HL-60 (cell line): ENCODE data around the gene RCBTB1.

ENCODE experiments used
- DNase-seq, 2 experiments: peaks; one replicate each; pipeline ENCODE4 v3.0.0-alpha.2; 2010 to 2020; ENCODE audit warnings: low read depth in 1 of 2, low spot score in 1 of 2
- H3K27ac ChIP-seq: fragments of 250-450 bp; sonication (Bioruptor Pico); replicated peaks from 2 replicates; pipeline ENCODE4 v1.5.1; 2020; ENCODE audit warnings: mild to moderate bottlenecking, moderate library complexity
- H3K27me3 ChIP-seq: fragments of 250-450 bp; sonication (Bioruptor Pico); 2 replicates; pipeline ENCODE4 v1.5.1; 2021; ENCODE audit warnings: mild to moderate bottlenecking, moderate library complexity; ENCODE audit not compliant: insufficient read depth, poor library complexity, severe bottlenecking
- H3K4me3 ChIP-seq: replicated peaks from 2 replicates; pipeline ENCODE4 v1.5.1; 2011; ENCODE audit warnings: mild to moderate bottlenecking, control low read depth, low read length; ENCODE audit not compliant: insufficient read depth
- GABPA ChIP-seq: IDR thresholded peaks from 2 replicates; pipeline ENCODE4 v1.6.1; 2012; ENCODE audit warnings: low read depth
- POLR2AphosphoS5 ChIP-seq: IDR thresholded peaks from 2 replicates; pipeline ENCODE4 v1.6.1; 2012; ENCODE audit warnings: low read depth
- SPI1 ChIP-seq: IDR thresholded peaks from 2 replicates; pipeline ENCODE4 v1.6.1; 2012; ENCODE audit warnings: low read depth, mild to moderate bottlenecking, borderline replicate concordance
- TF ChIP-seq, protein P1 (sequence below): IDR thresholded peaks from 2 replicates; pipeline ENCODE4 v1.6.1; 2012; ENCODE audit warnings: low read depth; ENCODE audit not compliant: insufficient replicate concordance
- TF ChIP-seq, protein P2 (sequence below): IDR thresholded peaks from one replicate; pipeline ENCODE4 v1.5.1; 2011; ENCODE audit warnings: low read length, control low read depth, inconsistent platforms; ENCODE audit not compliant: insufficient read depth

The RCBTB1 gene

DNA sequence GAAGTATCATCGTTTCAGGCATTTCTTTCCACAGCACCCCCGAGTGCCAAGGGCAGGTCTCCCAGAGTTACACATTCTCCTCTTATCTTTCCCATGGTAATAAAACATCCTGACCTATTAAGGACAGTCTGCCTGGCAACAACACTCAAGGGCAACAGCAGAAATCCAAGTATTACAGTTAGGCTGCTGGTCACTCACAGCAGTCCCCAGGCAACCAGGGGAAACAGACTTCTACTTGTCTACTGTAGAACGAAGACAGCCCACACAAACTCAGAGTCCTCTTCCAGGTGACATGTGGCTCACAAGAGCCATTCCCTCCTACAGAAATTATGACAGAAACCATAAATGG lies 24.3 kb downstream of the RCBTB1 start:
- TF ChIP-seq POLR2AphosphoS5 (no peak), GABPA (no peak), SPI1 (no peak)
- TF ChIP-seq, protein P1, sequence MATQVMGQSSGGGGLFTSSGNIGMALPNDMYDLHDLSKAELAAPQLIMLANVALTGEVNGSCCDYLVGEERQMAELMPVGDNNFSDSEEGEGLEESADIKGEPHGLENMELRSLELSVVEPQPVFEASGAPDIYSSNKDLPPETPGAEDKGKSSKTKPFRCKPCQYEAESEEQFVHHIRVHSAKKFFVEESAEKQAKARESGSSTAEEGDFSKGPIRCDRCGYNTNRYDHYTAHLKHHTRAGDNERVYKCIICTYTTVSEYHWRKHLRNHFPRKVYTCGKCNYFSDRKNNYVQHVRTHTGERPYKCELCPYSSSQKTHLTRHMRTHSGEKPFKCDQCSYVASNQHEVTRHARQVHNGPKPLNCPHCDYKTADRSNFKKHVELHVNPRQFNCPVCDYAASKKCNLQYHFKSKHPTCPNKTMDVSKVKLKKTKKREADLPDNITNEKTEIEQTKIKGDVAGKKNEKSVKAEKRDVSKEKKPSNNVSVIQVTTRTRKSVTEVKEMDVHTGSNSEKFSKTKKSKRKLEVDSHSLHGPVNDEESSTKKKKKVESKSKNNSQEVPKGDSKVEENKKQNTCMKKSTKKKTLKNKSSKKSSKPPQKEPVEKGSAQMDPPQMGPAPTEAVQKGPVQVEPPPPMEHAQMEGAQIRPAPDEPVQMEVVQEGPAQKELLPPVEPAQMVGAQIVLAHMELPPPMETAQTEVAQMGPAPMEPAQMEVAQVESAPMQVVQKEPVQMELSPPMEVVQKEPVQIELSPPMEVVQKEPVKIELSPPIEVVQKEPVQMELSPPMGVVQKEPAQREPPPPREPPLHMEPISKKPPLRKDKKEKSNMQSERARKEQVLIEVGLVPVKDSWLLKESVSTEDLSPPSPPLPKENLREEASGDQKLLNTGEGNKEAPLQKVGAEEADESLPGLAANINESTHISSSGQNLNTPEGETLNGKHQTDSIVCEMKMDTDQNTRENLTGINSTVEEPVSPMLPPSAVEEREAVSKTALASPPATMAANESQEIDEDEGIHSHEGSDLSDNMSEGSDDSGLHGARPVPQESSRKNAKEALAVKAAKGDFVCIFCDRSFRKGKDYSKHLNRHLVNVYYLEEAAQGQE, result no peak
- TF ChIP-seq, protein P2, sequence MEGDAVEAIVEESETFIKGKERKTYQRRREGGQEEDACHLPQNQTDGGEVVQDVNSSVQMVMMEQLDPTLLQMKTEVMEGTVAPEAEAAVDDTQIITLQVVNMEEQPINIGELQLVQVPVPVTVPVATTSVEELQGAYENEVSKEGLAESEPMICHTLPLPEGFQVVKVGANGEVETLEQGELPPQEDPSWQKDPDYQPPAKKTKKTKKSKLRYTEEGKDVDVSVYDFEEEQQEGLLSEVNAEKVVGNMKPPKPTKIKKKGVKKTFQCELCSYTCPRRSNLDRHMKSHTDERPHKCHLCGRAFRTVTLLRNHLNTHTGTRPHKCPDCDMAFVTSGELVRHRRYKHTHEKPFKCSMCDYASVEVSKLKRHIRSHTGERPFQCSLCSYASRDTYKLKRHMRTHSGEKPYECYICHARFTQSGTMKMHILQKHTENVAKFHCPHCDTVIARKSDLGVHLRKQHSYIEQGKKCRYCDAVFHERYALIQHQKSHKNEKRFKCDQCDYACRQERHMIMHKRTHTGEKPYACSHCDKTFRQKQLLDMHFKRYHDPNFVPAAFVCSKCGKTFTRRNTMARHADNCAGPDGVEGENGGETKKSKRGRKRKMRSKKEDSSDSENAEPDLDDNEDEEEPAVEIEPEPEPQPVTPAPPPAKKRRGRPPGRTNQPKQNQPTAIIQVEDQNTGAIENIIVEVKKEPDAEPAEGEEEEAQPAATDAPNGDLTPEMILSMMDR, result no peak
- no peak overlapping the region for H3K4me3 ChIP-seq
- DNase-seq, result no peak
- no peaks in the 10 kb centered on the region for H3K27me3 ChIP-seq
- no peak overlapping the region for H3K27ac ChIP-seq

DNA sequence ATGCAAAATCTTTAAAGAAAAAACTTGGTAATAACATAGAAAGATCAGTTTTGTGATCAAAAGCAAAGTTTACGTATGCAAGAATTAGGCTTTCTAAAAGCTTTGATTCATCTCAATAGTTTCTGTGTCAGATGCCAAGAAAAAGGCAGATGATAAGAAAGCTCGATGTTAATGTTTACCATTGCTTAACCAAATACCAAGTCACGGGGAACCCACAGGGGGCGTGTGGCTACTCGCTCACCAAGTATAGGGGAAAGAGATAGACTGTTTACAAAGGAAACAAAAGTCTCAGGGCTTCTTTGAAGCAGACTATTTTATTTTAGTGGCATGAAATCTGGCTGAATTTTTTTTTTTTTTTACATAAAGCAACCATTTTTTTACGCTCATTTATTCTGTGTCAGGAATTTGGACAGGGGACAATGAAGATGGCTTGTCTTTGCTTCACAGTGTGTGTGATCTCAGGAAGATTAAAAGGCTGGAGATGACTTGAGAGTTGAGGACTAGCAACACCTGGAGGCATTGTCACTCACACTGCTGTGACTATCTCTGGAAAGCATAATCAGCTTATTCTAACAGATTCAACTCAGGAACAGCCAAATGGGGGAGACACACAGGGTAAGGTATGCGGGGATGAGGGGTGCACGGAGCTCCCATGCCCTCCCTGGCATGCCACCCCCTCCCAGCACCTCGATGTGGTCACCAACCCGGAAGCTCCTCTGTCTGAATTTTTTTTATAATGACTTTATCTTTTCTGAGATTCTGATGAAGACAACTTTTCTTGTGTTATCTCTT lies 24.9 kb downstream of the RCBTB1 start:
- no peak for DNase-seq
- H3K4me3 ChIP-seq, result no peak overlapping the region
- no peaks in the 10 kb centered on the region for H3K27me3 ChIP-seq
- TF ChIP-seq POLR2AphosphoS5, result no peak
- TF ChIP-seq GABPA, result no peak
- no peak for TF ChIP-seq SPI1
- TF ChIP-seq, protein P2, result no peak
- no peak overlapping the region for H3K27ac ChIP-seq

DNA sequence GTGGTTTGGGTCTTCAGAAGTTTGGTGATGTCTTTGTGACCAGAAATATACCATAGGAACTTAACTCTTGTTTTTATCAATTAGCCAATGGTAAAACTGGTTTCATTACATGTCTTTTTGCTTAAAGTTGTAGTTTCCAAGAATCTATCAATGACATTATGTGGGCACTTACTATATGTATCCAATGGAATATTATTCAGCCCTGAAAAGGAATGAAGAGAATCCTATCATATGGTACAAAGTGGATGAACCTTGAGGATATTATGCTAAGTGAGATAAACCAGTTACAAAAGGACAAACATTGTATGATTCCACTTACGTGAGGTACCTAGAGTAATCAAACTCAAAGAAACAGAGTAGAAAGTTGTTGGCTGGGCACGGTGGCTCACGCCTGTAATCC lies 26.4 kb downstream of the RCBTB1 start:
- Histone ChIP-seq H3K27ac (no peak overlapping the region), H3K4me3 (no peak overlapping the region), H3K27me3 (no peaks in the 10 kb centered on the region)
- TF ChIP-seq, protein P2, result no peak
- TF ChIP-seq SPI1 (no peak), GABPA (no peak), POLR2AphosphoS5 (no peak)
- TF ChIP-seq, protein P1, result no peak
- DNase-seq, result no peak

- Histone ChIP-seq H3K4me3 (no peak overlapping the region), H3K27me3 (no peaks in the 10 kb centered on the region), H3K27ac (no peak overlapping the region)
- no peak for DNase-seq
- TF ChIP-seq GABPA, result no peak
- no peak for TF ChIP-seq SPI1
- TF ChIP-seq, protein P2, result no peak
- no peak for TF ChIP-seq POLR2AphosphoS5
- TF ChIP-seq, protein P1, result no peak
These were observed 31.0 kb downstream of the RCBTB1 start for GRCh38 chr13:49554387-49554786.
